ENCODE data around the gene S100P. TPM values are rescaled to one million over a fixed set of nuclear protein-coding genes. Genes with fewer than 3 reads are reported as not detected.
"Not testable (repeated sequence)": the region's sequence is repeated elsewhere in the genome, so short reads cannot be mapped to it uniquely, and the experiment has no call there.

S100P gene
- total RNA-seq, 2 donors from 2014 or later: 1.2 TPM; not detected in 1

DNA sequence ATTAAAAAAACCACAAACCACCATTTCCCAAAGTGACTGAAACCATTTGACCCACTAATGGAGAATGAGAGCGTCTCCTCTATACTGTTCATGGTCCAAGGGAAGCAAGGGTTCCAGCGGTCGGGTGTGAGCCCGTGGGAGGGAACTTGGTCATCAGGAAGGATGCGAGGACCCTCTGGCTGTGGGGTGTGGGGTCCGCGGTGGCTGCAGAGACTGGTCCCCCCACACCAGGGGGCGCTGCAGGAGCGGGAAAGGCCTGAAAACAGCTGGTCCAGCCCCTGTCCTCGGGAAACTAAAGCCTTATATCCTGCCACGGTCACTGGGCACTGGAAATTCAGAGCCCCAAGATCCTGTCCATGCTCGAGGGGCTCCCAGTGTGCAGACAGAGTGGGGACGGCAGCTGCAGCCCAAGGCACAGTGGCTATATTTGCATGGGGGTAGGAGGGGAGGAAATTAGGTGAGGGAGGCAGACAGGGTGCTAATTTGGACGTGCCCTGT, 26.6 kb downstream of the S100P start:
- no peak overlapping the region for H3K27ac ChIP-seq

DNA sequence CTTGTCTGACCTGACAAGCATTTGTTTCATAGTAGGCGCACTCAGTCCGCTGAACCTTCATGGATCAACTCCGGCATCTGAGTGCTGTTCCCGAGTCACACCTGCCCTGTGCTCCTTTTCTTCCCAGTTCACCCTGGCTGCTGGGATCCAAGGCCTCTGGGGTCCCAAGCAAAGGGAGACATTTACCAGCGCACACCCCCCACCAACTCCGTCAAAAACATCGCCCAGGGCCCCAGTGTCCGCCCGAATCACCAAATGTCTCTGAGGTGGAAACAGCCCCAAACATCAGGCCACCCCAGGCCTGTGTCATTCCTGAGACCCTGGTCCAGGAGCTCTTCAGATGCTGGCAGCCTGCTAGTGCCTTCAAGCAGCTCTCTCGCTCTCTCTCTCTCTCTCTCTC, 27.4 kb downstream of the S100P start:
- ATAC-seq (ENCODE audit: insufficient number of reproducible peaks, low FRiP score, low read depth): no peak
- Histone ChIP-seq H3K4me1 (ENCODE audit: control insufficient read depth in 1 of 2, low read depth in 2 of 2) (peaks cover 12 to 15% of the 10 kb centered on the region in 2 donors), H3K9me3 (no peaks in the 10 kb centered on the region), H3K27me3 (replicated peaks; ENCODE audit: insufficient read depth) (no peaks in the 10 kb centered on the region), H3K27ac (no peak overlapping the region), H3K4me3 (no peak overlapping the region), H3K36me3 (no peaks in the 10 kb centered on the region)
- no peak for DNase-seq (ENCODE audit: low spot score)
- TF ChIP-seq, protein P1, sequence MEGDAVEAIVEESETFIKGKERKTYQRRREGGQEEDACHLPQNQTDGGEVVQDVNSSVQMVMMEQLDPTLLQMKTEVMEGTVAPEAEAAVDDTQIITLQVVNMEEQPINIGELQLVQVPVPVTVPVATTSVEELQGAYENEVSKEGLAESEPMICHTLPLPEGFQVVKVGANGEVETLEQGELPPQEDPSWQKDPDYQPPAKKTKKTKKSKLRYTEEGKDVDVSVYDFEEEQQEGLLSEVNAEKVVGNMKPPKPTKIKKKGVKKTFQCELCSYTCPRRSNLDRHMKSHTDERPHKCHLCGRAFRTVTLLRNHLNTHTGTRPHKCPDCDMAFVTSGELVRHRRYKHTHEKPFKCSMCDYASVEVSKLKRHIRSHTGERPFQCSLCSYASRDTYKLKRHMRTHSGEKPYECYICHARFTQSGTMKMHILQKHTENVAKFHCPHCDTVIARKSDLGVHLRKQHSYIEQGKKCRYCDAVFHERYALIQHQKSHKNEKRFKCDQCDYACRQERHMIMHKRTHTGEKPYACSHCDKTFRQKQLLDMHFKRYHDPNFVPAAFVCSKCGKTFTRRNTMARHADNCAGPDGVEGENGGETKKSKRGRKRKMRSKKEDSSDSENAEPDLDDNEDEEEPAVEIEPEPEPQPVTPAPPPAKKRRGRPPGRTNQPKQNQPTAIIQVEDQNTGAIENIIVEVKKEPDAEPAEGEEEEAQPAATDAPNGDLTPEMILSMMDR (IDR thresholded peaks at IDR 0.05): no peak

More for the DNA sequence above, 26.6 kb downstream of the S100P start:
- no peaks in the 10 kb centered on the region for H3K27me3 ChIP-seq (replicated peaks; ENCODE audit: insufficient read depth)
- DNase-seq (ENCODE audit: low spot score) (no peak), ATAC-seq (ENCODE audit: insufficient number of reproducible peaks, low FRiP score, low read depth) (no peak)
- H3K9me3 ChIP-seq: no peaks in the 10 kb centered on the region
- H3K4me1 ChIP-seq (ENCODE audit: control insufficient read depth in 1 of 2, low read depth in 2 of 2): peaks cover 12 to 19% of the 10 kb centered on the region in 2 donors
- H3K4me3 ChIP-seq: peak overlapping the region; percentile 28
- no peaks in the 10 kb centered on the region for H3K36me3 ChIP-seq
- TF ChIP-seq, protein P1 (IDR thresholded peaks at IDR 0.05): peak; percentile 94

DNA sequence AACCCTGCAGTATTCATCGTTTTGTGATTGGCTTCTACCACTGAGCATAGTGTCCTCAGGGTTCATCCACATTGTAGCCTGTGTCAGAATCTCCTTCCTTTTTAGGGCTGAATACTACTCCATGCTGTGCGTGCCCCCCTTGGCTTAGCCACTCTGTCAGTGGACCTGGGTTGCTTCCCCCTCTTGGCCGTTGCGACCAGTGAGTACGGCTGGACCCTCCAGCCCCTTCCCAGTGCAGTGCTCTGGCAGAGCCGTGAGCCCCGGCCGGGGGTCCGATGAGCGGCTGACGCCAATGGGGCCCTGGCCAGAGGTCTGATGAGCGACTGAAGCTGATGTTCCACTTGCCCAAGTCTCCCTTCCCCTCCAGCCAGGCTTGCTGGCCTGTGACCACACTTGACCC, 29.2 kb downstream of the S100P start:
- H3K4me3 ChIP-seq: no peak overlapping the region
- H3K9me3 ChIP-seq: no peaks in the 10 kb centered on the region
- TF ChIP-seq, protein P1 (IDR thresholded peaks at IDR 0.05): no peak
- DNase-seq (ENCODE audit: low spot score): no peak
- peaks cover under 1 to 1% of the 10 kb centered on the region in 2 donors for H3K4me1 ChIP-seq (ENCODE audit: control insufficient read depth in 1 of 2, low read depth in 2 of 2)
- no peaks in the 10 kb centered on the region for H3K36me3 ChIP-seq
- ATAC-seq (ENCODE audit: insufficient number of reproducible peaks, low FRiP score, low read depth): no peak
- no peak overlapping the region for H3K27ac ChIP-seq
- H3K27me3 ChIP-seq (replicated peaks; ENCODE audit: insufficient read depth): no peaks in the 10 kb centered on the region

DNA sequence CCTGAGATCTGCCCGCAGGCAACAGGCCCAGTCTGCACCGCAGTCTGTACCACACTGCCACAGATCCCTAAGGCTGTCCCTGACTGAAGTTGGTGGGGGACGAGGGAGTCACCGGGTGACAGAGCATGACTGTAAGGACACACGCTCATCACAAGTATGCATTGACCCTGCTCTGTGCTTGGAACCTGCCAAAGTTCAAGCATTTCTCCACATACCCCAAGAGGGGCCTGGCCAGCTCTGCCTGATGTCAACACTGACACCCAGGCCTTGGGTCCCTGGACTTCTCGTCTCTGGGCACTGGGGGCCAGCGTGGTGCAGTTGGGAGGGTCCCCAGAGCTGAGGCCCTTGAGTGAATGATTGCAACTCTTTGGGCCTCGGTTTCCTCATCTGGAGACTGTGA, 30.2 kb downstream of the S100P start:
- no peak overlapping the region for H3K27ac ChIP-seq
- ATAC-seq (ENCODE audit: insufficient number of reproducible peaks, low FRiP score, low read depth) (no peak), DNase-seq (ENCODE audit: low spot score) (no peak)
- H3K27me3 ChIP-seq (replicated peaks; ENCODE audit: insufficient read depth): no peaks in the 10 kb centered on the region
- TF ChIP-seq, protein P1 (IDR thresholded peaks at IDR 0.05): no peak
- H3K4me3 ChIP-seq: no peak overlapping the region
- no peaks in the 10 kb centered on the region for H3K36me3 ChIP-seq
- H3K9me3 ChIP-seq: no peaks in the 10 kb centered on the region
- H3K4me1 ChIP-seq (ENCODE audit: control insufficient read depth in 1 of 2, low read depth in 2 of 2): no peaks in the 10 kb centered on the region

DNA sequence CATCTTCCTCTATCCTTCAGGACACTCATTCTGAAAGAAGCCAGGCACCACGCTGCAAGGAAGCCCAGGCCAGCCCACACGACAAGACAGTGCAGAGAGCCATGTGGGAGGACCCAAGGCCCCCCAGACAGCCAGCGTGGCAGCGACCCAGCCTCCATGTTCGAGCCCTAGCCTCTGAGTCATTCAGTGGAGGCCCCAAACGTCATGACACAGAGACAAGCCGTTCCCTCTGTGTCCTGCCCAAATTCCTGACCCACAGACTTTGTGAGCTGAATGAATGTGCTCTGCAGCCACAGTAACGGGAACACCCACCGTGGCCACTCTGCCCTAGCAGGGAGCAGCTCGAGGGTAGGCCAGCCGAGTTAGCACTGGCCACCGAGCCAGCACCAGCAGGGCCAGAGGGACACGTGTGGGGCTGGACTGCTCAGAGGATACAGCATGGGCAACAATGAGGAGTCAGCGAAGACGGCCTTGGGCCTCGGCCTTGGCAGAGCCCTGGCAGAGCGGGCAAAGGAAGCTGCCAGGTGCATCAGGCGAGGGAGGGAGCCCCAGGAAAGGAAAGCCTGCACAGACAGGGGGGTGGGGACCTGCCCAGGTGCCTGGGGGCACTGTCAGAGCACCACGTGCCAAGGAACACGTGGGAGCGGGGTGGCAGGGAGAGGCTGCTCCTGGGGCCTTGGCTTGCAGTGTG, 30.9 kb downstream of the S100P start:
- TF ChIP-seq, protein P1 (IDR thresholded peaks at IDR 0.05): no peak
- Histone ChIP-seq H3K27ac (no peak overlapping the region), H3K4me3 (no peak overlapping the region), H3K9me3 (no peaks in the 10 kb centered on the region), H3K27me3 (replicated peaks; ENCODE audit: insufficient read depth) (no peaks in the 10 kb centered on the region), H3K4me1 (ENCODE audit: control insufficient read depth in 1 of 2, low read depth in 2 of 2) (no peaks in the 10 kb centered on the region), H3K36me3 (no peaks in the 10 kb centered on the region)
- ATAC-seq (ENCODE audit: insufficient number of reproducible peaks, low FRiP score, low read depth) (no peak), DNase-seq (ENCODE audit: low spot score) (no peak)

DNA sequence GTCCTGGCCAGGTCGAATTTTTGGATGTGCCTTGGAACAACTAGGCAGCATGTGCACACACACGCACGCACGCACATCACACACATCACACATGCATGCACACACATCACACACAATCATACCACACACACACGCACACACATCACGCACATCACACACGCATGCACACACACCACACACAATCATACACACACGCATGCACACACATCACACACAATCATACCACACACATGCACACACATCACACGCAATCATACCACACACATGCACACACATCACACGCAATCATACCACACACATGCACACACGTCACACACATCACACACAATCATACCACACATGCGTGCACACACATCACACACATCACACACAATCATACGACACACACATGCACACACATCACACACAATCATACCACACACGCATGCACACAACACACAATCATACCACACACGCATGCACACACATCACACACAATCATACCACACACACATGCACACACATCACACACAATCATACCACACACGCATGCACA, 31.8 kb downstream of the S100P start:
- H3K36me3 ChIP-seq; H3K9me3 ChIP-seq; ATAC-seq (ENCODE audit: insufficient number of reproducible peaks, low FRiP score, low read depth); DNase-seq (ENCODE audit: low spot score); H3K4me1 ChIP-seq (ENCODE audit: control insufficient read depth in 1 of 2, low read depth in 2 of 2); H3K27me3 ChIP-seq (replicated peaks; ENCODE audit: insufficient read depth); H3K27ac ChIP-seq; H3K4me3 ChIP-seq: not testable (repeated sequence)
